22Rv1 (cell line): Measurements from ENCODE around the gene MOB1A.

ENCODE experiments used
- H3K27ac ChIP-seq: fragments of 450-650 bp; 2 replicates; pipeline ENCODE4 v1.5.1; 2017
- CTCF ChIP-seq: fragments of 450-650 bp; IDR thresholded peaks from 2 replicates; pipeline ENCODE4 v1.5.1; 2017; ENCODE audit warnings: mild to moderate bottlenecking
- ZFX ChIP-seq: fragments of 450-650 bp; IDR thresholded peaks from 2 replicates; pipeline ENCODE4 v1.6.1; 2017; ENCODE audit warnings: antibody characterized with exemption, borderline replicate concordance

Gene MOB1A

GRCh38 chr2:74174909-74175308 lies 3.8 kb downstream of the MOB1A start:
- TF ChIP-seq ZFX (no peak), CTCF (no peak)

GRCh38 chr2:74168739-74169138 lies 9.9 kb downstream of the MOB1A start:
- TF ChIP-seq CTCF, result no peak
- no peak overlapping the region for H3K27ac ChIP-seq

More at GRCh38 chr2:74174909-74175308, 3.8 kb downstream of the MOB1A start:
- H3K27ac ChIP-seq, result no peak overlapping the region

- no peak overlapping the region for H3K27ac ChIP-seq
- TF ChIP-seq CTCF, result no peak
- no peak for TF ChIP-seq ZFX
Observed at GRCh38 chr2:74164761-74165160, 13.9 kb downstream of the MOB1A start.

GRCh38 chr2:74162951-74163350 lies 15.7 kb downstream of the MOB1A start:
- H3K27ac ChIP-seq, result no peak overlapping the region
- no peak for TF ChIP-seq CTCF
- TF ChIP-seq ZFX, result no peak

GRCh38 chr2:74155830-74156229 lies 22.8 kb downstream of the MOB1A start:
- no peak overlapping the region for H3K27ac ChIP-seq

GRCh38 chr2:74152954-74153353 lies 25.7 kb downstream of the MOB1A start:
- H3K27ac ChIP-seq, result no peak overlapping the region
- TF ChIP-seq CTCF (no peak), ZFX (no peak)

More at GRCh38 chr2:74155830-74156229, 22.8 kb downstream of the MOB1A start:
- TF ChIP-seq CTCF (no peak), ZFX (no peak)

- peak overlapping the region; percentile 85; the same call in 1 of the 2 replicates for H3K27ac ChIP-seq
- TF ChIP-seq CTCF (no peak), ZFX (no peak)
Observed at GRCh38 chr2:74149570-74150319, 28.9 kb downstream of the MOB1A start.
